ENCODE results near the gene TXNRD1. TPM values are rescaled to one million over a fixed set of nuclear protein-coding genes. Genes with fewer than 3 reads are reported as not detected.
A peak's percentile ranks its signal among the peaks of the same experiment; 100 is the strongest.

Gene TXNRD1
- total and polyA plus RNA-seq, 10 donors = 13.7 to 107 (median 56.8) TPM

DNA sequence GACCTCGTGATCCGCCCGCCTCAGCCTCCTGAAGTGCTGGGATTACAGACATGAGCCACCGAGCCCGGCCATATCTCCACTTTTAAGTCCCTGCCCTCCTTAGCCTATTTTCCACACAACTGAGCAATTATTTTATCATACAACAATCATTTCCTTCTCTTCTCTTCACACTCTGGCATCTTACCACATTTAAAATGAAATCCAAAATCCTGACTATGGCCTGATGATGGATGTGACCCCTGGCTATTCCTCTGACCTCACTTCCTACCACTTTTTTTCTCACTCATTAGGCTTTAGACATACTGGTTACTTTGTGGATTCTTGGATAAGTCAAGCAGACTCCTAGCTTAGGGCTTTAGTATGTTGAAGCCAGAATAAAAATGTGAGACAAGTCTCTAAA is 66.1 kb downstream of the TXNRD1 start:
- DNase-seq = no peak
- Histone ChIP-seq H3K4me3 (no peak overlapping the region), H3K9me3 (no peaks in the 10 kb centered on the region), H3K36me3 (no peaks in the 10 kb centered on the region), H3K27ac (no peak overlapping the region), H3K27me3 (replicated peaks in 1 of 7) (no peaks in the 10 kb centered on the region), H3K4me1 (peaks cover 7 to 14% (median 9%) of the 10 kb centered on the region in 6 donors)
- TF ChIP-seq POLR2AphosphoS5 (IDR thresholded peaks at IDR 0.05) = no peak
- TF ChIP-seq, protein P1, sequence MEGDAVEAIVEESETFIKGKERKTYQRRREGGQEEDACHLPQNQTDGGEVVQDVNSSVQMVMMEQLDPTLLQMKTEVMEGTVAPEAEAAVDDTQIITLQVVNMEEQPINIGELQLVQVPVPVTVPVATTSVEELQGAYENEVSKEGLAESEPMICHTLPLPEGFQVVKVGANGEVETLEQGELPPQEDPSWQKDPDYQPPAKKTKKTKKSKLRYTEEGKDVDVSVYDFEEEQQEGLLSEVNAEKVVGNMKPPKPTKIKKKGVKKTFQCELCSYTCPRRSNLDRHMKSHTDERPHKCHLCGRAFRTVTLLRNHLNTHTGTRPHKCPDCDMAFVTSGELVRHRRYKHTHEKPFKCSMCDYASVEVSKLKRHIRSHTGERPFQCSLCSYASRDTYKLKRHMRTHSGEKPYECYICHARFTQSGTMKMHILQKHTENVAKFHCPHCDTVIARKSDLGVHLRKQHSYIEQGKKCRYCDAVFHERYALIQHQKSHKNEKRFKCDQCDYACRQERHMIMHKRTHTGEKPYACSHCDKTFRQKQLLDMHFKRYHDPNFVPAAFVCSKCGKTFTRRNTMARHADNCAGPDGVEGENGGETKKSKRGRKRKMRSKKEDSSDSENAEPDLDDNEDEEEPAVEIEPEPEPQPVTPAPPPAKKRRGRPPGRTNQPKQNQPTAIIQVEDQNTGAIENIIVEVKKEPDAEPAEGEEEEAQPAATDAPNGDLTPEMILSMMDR (IDR thresholded peaks at IDR 0.05 in 8 of 11, conservative IDR thresholded peaks at IDR 0.05 in 3 of 11) = no peak
- intact Hi-C loops (cut with DNase I; ENCODE audit: low total_unique reads) = loop anchor here (10.0 kb wide), 1 partner anchor 67 kb away; the partner anchor contains the start of gene TXNRD1
- 86 to 97% (median 93%) methylated on average over 5 of the region's 5 CpGs for WGBS, 5 donors

DNA sequence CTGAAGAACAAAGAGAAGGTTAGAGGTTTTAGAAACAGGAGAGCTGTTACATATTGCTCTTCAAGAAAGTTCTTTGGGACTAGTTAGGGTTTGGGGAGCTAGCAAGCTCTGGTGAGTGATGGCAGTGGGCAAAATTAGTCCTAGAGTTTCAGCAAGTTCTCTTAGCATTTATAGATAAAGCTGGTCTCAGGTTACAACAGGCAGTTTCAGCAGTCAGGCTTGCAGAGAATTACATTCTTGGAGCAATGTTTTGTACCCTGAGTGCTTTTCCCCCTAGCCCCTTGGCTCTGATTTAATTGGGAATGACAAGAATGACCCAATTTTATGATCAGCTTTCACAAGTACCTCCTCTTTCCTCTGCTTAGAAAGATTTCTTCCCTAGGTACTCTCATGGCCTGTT is 66.5 kb downstream of the TXNRD1 start:
- TF ChIP-seq POLR2A (IDR thresholded peaks at IDR 0.05) (no peak), POLR2AphosphoS5 (IDR thresholded peaks at IDR 0.05) (no peak)
- TF ChIP-seq, protein P1 (IDR thresholded peaks at IDR 0.05 in 8 of 11, conservative IDR thresholded peaks at IDR 0.05 in 3 of 11) = no peak
- Histone ChIP-seq H3K27me3 (replicated peaks in 1 of 7) (no peaks in the 10 kb centered on the region), H3K4me1 (peaks cover 7 to 12% (median 11%) of the 10 kb centered on the region in 6 donors), H3K4me3 (no peak overlapping the region), H3K36me3 (no peaks in the 10 kb centered on the region), H3K9me3 (no peaks in the 10 kb centered on the region), H3K27ac (no peak overlapping the region)
- no peak for DNase-seq
- intact Hi-C loops (cut with DNase I; ENCODE audit: low total_unique reads) = loop anchor here (10.0 kb wide), 1 partner anchor 67 kb away; the partner anchor contains the start of gene TXNRD1

DNA sequence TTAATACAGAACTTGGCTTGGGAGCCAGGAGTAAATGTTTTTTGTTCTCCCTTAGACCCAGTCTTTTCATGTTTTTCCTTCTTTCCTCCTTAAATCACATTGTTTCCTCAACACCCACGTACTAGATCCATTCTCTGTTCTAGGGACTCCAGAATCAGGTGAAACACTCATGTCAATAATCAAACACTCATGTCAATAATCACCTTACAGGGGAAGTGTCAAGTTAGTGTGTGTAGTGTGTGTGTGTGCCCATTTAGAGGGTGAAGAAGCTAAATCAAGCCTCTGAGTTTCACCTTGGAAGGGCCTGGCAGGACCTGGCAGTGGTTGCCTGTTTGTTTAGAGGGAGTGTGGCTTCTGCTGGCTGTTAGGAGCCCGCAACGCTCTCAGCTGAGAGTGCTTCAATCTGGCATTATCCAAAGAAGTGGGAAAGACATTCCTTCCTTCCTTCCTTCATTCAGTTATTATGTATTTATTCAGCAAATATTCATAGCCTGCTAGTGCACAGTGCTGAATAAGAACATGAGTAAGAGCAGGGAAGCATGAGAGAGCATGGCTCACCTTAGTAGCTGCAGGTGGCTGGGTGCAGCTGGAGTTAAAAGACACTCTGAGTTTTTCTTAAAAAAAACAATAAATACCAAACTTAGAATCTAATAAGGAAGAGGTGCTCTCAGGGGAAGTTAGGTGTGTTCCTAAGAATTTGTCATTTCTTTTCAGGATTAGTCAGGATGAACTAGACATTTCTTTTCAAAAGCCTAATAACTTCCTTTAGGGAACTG is 70.3 kb downstream of the TXNRD1 start:
- WGBS, 5 donors = 73 to 88% (median 79%) methylated on average over 3 of the region's 3 CpGs
- intact Hi-C loops (cut with DNase I; ENCODE audit: low total_unique reads) = loop anchor here (10.0 kb wide), 1 partner anchor 71 kb away; the partner anchor contains the start of gene TXNRD1
- Histone ChIP-seq H3K4me3 (peak overlapping the region in 2 of 8 donors; percentile 81 to 97), H3K4me1 (peaks cover 24 to 46% (median 39%) of the 10 kb centered on the region in 6 donors), H3K9me3 (no peaks in the 10 kb centered on the region), H3K36me3 (peaks cover 0 to 16% (median 0%) of the 10 kb centered on the region in 6 donors), H3K27me3 (replicated peaks in 1 of 7) (no peaks in the 10 kb centered on the region), H3K27ac (peak overlapping the region; percentile 67 to 99 (median 96))
- TF ChIP-seq POLR2AphosphoS5 (IDR thresholded peaks at IDR 0.05) (no peak), POLR2A (IDR thresholded peaks at IDR 0.05) (no peak)
- TF ChIP-seq, protein P1 (IDR thresholded peaks at IDR 0.05 in 8 of 11, conservative IDR thresholded peaks at IDR 0.05 in 3 of 11) = no peak
- DNase-seq = no peak

Measured in spleen (tissue), 11 donors.